Urothelium cell line (cell line): ENCODE results near the gene GRK3.
A peak's percentile ranks its signal among the peaks of the same experiment; 100 is the strongest.

Source experiments
- DNase-seq: peaks from one replicate; pipeline ENCODE4 v3.0.0; 2011; ENCODE audit warnings: low spot score, mixed read lengths
- FAIRE-seq: peaks from 2 replicates; lab custom pipeline; 2011; peaks lifted over from hg19 to GRCh38; lab: Jason Lieb, UNC

The GRK3 gene

DNA sequence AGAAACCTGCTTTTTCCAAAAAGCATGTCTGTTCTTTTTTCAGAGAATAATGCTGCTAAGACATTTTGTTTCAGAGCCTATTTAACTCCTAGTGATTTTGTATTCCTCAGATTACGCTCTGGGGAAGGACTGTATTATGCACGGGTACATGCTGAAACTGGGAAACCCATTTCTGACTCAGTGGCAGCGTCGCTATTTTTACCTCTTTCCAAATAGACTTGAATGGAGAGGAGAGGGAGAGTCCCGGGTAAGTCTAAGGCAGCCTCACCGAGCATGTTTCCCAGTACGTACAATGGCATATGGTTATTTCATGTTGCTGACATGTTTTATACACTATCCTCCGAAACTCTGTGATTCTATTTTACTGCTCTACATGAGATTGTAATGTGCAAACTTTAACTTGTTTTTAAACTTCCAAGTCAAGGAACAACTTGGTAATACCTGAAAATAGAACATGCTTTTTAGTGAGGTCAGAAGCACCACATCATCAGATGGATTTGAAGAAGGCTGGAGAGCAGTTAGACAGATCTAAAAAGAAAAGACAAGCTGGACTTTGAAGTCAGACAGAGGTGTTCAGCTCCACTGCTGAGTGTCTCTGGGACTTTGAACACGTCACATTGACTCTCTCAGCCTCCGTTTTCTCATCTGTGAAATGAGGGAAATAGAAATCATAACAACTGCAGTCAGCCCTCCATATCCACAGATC is 153.8 kb downstream of the GRK3 start:
- no peak for DNase-seq
- FAIRE-seq = peak; percentile 77

DNA sequence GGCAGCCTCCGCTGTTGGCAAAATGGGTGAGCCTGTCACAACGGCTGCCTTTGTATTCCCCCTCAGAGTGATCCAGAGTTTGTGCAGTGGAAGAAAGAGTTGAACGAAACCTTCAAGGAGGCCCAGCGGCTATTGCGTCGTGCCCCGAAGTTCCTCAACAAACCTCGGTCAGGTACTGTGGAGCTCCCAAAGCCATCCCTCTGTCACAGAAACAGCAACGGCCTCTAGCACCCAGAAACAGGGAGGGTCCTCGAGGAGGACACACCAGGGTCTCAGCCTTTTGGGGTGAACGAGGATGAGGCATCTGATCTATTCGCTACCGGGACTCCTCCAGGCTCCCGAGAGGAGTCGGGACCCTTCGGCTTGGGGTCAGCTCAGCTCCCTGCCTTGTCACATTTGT is 157.7 kb downstream of the GRK3 start:
- peak; percentile 79 for FAIRE-seq
- no peak for DNase-seq

DNA sequence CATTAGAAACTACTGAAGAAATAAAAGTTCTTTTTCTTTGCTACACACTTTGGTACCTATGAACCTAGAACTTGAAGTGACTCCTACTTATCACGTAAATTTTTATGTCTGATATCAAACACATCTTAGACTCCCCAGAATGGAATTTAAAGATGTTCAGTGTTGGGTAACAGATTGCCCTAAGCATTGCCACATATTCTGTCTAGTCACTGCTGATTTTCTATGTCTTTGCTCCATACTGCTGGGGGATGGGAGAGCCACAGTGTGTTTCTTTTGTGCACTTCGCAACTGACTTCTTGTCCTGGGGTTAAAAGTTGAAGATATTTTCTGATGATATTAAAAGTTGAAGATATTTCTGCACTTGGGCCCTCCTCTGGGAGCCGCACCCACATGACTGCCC is 158.2 kb downstream of the GRK3 start:
- FAIRE-seq (no peak), DNase-seq (no peak)

DNA sequence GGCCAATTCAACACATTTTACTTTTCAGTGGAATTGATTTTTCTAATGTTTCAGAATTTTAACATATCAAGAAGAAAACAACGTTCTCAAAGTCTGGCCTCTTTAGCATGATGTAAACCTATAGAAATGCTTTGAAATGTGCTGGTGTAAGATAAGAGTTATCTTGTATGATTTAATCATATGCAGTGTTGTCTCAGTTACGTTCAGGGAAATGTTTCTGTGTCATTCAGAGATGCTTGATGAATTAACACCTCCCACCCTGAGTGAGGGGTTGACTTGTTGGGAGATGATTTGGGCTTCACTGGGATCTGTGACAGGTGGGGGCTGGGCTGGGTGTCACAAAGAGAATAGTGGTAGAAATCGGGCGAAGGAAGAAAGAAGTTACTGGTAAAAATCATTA is 161.8 kb downstream of the GRK3 start:
- DNase-seq = no peak
- FAIRE-seq = peak; percentile 96

DNA sequence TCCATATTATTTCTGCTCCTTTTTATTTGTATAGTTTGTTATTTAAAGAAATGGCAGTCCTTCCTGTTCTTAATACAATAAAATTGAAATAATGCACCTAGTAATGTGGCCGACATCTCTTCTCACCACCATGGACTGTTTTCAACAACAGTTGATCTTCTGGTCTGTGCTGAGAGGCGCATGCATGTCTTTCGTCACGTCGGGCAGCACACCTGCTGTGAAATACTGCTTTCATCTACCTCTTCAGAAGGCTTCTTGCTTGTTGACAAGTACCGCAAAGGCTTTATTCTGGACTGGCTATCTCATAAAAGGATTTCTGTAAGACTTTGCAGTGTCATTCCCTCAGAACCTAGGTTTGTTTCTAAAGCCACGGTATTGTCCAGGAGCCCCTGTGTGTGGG is 163.6 kb downstream of the GRK3 start:
- FAIRE-seq = no peak
- DNase-seq = no peak

DNA sequence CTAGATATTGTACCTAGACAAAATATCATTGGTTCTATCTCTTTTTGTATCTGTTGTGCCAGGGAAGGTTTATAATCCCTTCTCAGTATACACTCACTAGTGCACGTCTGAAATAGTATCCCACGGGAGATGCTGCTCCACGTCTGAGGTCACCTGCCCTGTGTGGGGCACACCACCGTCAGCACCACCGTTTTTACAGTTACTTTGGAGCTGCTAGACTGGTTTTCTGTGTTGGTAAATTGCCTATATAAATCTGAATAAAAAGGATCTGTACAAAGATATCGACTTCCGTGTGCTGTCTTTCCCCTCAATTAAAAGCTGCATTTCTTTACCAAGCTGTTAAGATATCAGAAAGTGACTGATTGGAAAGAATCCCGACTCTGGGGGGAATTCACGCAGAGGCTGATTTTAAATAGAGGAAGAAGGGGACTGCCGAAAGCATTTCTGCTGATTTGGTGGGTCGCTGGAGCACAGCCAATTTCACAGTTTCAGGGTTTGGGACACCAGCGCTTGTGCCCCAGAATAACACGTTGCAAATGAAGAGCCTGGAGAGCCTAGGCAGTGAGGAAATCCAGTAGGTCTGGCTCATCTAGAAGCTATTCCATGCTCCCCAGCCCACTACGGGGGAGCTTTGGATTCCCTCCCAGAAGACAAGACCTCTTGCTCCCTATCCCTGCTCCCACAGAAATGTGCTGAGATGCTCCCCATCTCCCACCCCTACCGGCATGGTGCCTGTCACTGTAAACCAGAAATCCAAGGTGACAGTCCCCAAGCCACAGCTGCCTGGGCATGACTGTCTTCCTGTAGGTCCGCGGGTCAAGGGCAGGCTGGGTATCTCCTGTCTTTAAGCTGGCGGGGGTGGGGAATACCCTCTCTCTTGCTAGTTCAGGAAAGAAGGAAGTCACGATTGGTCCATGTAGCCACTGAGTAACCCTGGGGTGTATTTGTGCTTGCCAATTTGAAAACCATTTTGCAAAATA is 164.8 kb downstream of the GRK3 start:
- peak; percentile 81 for FAIRE-seq
- DNase-seq = no peak

DNA sequence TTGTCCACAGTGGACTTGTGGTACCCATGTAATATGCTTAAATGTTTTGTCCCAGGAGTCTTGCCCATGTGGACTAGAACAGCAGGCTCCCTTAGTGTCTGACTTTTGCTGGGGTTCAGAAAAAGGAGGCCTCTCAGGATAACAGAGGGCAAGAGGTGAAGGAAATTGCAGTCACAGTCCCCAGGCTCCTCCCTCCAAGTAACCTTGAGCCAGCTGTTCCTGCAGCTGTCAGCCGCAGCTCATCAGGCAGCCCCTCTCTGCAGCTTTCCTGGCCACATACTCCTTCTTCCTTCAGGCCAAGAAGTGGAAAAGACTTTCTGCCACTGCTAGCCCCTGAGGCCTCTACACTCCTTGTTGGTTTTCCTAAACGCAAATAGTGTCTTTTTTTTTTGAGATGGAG is 171.2 kb downstream of the GRK3 start:
- peak; percentile 56 for FAIRE-seq
- no peak for DNase-seq

DNA sequence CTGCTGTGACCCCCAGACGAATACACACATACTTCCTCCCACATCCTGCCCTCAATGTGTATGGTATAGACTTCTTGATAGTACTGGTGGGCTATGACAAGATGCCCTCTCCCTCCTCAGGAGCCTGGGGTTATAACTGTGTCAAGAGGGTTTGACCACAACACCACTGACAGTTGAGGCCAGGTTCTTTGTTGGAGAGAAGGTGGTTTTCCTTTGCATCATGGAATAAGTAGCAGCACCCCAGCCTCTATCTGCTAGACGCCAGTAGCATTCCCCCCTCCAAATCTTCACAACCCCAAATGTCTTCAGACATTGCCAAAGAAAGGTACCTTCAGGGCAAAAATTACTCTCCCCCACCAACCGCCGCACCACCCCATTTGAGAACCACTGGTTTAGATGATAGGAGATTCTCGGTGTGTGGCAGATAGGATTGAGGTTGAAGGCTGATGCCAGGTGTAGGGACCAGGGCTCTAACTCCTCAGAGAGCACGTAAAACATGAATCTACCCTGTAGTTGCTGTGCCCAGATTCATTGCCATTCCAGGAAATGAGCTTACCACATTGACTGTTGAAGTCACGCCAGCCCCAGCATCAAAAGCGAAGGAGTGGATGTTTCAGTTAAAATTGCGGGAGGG is 172.0 kb downstream of the GRK3 start:
- FAIRE-seq (peak; percentile 90), DNase-seq (no peak)

DNA sequence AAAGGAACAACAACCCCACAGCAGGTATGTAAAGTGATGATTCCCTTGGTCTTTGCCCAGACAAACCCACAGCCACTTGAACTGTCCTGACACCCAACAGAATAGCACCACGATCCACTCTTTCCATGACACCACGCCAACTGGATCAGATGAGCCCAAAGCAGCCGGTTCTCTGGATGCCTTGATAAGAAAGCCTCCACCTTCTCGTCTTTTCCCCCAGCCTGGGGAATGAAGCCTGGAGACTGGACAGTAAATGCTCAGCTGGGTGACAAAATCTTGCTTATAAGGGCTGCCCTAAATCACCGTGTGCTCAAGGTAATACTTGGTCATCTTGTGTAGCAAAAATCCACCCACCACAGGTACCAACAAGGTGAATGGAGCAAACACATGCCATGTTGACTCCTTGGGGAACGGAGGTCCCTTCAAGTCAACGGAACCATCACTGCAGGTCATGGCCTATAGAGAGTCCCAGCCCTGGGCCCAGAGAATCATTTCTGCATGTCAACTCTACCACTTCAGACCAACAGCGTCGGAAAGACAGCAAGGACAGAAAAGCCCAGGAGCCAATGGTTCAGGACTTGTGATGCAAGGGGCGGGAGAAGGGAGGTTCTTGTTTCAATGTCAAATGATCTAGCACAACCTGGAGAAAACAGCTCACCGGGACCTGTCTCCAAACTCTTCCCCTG is 175.3 kb downstream of the GRK3 start:
- FAIRE-seq = peak; percentile 97

DNA sequence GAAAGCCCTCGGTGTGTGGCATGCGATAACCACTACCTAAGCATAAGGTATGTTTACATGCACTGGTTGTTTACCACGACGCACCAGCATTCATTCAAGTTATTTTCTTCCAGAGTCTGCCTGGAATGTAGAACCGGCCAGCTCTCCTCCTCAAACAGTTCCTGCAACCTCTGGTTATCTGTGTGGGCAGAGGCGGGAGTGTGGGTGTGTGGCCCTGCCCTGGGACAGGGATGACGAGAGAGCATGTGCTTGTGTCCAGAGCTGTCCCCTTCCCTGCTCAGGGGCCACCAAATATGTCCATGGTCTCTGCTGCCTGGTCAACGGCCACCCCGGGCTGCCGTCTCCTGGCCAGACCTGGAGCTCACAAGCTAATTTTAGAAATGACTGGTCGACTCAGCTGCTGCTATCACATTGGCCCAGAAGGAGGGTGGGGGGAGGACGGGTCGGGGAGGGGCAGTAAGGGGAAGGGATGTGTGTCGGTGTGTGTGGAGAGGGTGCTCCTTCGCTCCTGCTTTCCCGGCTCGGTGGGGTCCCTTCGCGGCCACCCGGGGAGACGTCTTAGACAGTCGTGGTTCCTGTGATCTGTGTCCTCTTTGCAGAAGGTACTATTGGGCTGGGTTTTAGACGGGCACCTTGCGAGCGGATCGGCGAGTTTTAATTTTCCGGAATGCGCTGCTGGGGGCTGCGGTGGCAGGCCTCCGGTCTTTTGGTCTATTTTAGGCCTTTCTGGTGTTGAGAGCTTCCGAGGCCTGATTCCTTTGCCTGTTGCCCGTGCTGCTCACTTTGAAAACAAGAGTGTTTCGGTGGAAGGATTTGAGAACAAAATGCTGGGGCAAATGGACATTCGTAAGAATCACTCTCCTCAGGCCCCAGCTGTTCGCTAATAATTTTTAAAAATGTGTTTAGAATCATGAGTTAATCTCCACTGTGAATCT is 177.5 kb downstream of the GRK3 start, which contains the start of gene MYO18B:
Gene MYO18B (plus strand): TSS at position 497 of the 935 bp plus-strand sequence. CDS start 18,905 bp downstream, outside the sequence.
- FAIRE-seq = peak; percentile 99

More for the DNA sequence above, 175.3 kb downstream of the GRK3 start:
- no peak for DNase-seq

DNA sequence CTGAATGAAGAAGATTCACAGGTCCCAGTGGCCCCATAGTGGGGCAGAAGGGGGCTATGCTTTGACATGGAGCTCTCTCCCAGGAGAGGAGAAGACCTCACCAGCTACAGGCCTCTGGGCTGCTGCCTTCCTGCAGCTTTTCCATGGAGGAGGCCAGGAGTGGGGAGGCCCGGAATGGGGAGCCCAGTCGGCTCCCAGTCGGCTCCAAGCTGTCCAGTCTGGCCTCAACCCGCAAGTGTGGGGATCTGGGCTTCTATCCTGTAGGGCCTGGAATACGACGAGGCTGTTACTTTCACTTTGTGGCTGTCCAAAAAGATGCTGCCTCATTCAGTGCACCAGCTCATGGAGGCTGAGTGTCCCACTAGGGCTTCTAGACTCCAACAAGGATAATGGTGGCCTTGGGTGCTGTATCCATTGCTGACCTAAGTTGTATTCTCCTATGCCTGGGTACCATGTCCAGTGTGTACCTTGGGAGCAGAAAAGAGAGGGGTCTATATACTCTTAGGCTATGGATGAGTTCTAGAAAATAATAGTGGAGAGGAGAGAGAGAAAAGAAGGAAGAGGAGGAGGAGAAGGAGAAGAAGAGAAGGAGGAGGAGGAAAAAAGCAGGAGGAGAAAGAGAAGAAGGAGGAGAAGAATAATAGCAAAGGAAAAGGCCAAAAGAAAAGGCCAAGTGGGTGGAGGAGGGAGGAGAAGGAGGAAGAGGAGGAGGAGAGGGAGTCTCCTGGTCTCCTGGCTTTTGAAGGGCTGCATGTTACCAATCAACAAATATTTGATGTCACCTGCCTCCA is 178.6 kb downstream of the GRK3 start:
- DNase-seq = peak; percentile 59

More for the DNA sequence above, 177.5 kb downstream of the GRK3 start, which contains the start of gene MYO18B:
- DNase-seq = peak; percentile 98

DNA sequence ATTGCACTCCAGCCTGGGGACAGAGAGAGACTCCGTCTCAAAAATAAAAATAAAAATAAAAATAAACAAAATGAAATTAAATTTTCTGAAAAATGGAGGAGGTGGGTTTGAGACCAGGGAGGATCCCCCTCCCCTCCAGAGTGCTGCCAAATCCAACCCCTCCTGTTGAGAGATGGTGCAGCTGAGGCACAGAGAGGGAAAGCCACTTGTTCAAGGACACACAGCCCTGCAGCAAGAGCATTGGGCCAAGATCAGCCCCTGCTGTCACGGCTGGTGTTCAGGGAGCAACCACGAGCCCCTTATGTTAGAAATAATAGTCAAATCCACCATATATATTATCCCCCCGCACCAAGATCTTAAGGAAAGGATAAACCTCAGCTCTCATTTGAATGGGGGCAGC is 180.2 kb downstream of the GRK3 start:
- DNase-seq = no peak
- FAIRE-seq = peak; percentile 74

More for the DNA sequence above, 178.6 kb downstream of the GRK3 start:
- no peak for FAIRE-seq

DNA sequence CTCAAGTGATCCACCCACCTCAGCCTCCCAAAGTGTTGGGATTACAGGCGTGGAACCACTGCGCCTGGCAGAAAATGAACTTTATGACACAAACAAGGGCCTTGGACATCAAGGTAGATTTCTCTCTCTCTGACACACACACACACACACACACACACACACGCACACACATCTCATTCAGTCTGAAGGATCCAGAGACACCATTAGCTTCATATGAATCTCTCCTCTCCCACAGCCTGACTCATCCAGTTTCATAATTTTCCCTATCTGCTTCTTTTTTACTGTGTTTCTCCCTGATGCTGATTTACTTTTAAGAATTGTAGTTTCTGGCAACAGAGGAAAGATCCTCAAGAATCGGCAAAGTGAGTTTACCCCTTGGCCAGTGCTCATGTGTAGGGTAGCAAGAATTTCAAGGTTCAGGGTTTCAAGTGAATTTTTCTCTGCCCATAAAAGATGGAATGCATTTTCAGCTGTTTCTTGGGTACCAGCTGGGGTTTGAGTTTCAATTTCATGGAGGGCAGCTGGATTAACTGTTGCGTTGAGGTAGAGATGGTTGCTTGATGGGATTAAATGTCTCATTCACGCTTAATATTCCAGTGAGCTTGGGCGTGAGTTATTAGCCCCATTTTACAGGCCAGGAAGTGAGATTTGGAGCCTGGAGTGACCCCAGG is 181.0 kb downstream of the GRK3 start:
- no peak for FAIRE-seq

DNA sequence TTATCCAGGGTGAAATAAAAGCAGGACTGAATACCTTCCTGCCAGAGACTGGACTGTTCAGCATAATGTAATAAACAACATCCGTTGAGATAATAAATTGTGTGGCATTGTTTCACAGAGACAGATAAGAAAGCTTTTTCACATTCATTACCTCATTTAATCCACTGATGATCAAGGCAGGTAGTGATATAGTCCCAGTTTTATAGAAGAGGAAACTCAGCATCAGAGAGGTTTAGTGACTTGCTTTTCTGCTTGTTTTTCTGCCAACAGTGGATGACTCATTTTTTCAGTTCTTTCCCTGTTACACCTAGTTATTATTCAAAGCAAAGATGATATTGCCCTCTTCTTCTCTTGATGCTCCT is 181.5 kb downstream of the GRK3 start:
- peak; percentile 67 for DNase-seq
- peak; percentile 97 for FAIRE-seq

More for the DNA sequence above, 181.0 kb downstream of the GRK3 start:
- no peak for DNase-seq

DNA sequence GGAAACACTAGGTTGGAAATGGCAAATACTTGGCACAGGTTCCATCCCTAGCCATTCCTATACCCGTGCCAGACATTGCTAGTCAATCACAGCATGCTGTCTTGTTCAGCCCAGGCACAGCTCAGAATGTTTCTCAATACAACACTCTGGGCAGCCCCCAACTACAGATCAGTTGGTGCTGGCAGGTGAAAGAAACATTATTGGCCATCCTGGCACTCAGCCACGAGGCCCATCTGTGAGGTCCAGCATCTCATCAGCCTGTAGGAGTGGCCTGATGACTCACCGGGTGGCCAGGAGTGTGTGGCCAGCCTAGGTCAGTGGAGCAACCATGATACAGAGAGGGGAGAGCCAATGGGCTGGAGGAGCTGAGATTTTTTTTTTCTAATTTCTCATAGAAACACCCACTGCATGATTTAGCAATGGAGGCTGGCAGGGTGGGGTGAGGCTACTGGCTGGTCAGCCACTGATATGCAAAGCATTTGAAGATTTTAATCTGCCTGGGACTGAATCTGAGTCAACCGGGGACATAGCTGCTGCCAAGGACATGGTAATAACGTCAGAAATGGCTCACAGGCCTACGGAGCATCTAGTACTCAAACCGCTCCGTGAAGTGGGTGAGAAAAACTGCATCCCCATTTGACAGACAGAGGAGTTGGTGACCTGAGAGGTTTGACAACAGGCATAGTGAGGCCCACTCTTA is 182.9 kb downstream of the GRK3 start:
- DNase-seq (peak; percentile 99), FAIRE-seq (peak; percentile 99)

DNA sequence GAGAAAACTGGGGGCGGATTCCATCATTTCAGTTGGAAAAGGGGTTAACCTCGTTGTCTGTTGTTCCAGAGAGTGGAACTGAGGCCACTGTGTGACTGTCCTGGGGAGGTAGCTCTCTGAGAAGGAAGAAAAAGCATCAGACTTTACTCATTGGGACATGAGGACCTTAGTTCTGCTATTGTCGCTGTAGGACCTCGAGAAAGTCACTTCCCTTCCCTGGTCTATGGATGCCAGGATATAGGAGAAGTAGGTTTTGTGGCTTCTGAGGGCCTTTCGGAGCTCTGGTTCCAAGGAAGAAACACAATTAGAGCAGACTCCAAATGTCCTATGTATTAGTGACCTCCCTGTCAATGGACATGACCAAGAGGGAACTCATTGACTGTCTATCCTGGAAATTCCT is 183.7 kb downstream of the GRK3 start:
- DNase-seq (no peak), FAIRE-seq (no peak)

DNA sequence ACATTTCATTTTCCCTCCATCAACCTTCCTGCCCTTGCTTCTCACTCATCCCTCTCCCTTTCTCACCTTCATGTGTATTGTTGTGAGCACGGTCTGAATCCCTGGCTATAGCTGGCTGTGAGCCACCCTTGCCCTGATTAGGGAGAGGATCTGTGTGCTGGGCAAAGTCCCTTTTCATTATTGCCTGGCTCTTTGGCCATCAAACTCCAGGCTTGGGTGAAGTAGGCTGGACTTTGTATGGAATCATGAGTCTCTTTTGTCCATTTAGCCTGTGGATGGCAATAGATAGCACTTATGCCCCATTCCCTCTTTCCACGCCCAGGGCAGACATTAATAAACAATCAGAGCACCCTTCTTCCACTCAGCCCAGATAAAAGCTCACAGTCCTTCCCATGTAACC is 184.2 kb downstream of the GRK3 start:
- peak; percentile 44 for FAIRE-seq
- DNase-seq = no peak
